Smooth muscle cell (in vitro differentiated cells): ENCODE measurements around the gene SLAMF8. TPM values are rescaled to one million over a fixed set of nuclear protein-coding genes. Genes with fewer than 3 reads are reported as not detected.

ENCODE experiments used
- DNase-seq: peaks from one replicate; lab custom pipeline; 2025; ENCODE audit not compliant: unreplicated experiment; lab: John Stamatoyannopoulos, UW
- H2AFZ ChIP-seq: fragments of 200-600 bp; sonication (generic); 2 replicates; pipeline ENCODE4 v1.6.0; 2016; ENCODE audit warnings: antibody characterized with exemption, low read depth, mild to moderate bottlenecking
- H3F3A ChIP-seq: fragments of 200-600 bp; sonication (generic); 2 replicates; pipeline ENCODE4 v1.6.0; 2017; ENCODE audit warnings: antibody characterized with exemption, low read depth
- H3K27ac ChIP-seq: fragments of 200-600 bp; sonication (generic); 2 replicates; pipeline ENCODE4 v1.5.1; 2016; ENCODE audit warnings: low read depth, mild to moderate bottlenecking
- H3K27me3 ChIP-seq: fragments of 200-600 bp; sonication (generic); 2 replicates; pipeline ENCODE4 v1.6.1; 2016; ENCODE audit warnings: low read depth, mild to moderate bottlenecking
- H3K36me3 ChIP-seq: fragments of 200-600 bp; sonication (generic); 2 replicates; pipeline ENCODE4 v1.5.1; 2016; ENCODE audit warnings: low read depth
- H3K4me1 ChIP-seq: fragments of 200-600 bp; sonication (generic); 2 replicates; pipeline ENCODE4 v1.5.1; 2016; ENCODE audit warnings: low read depth
- H3K4me2 ChIP-seq: fragments of 200-600 bp; sonication (generic); 2 replicates; pipeline ENCODE4 v1.6.0; 2016; ENCODE audit warnings: mild to moderate bottlenecking
- H3K4me3 ChIP-seq: fragments of 200-600 bp; sonication (generic); 2 replicates; pipeline ENCODE4 v1.5.1; 2016; ENCODE audit warnings: mild to moderate bottlenecking
- H3K79me2 ChIP-seq: fragments of 200-600 bp; sonication (generic); 2 replicates; pipeline ENCODE4 v1.6.0; 2016; ENCODE audit warnings: low read depth, mild to moderate bottlenecking
- H3K9ac ChIP-seq: fragments of 200-600 bp; sonication (generic); 2 replicates; pipeline ENCODE4 v1.6.0; 2016; ENCODE audit warnings: low read depth
- H3K9me3 ChIP-seq: fragments of 200-600 bp; sonication (generic); replicated peaks from 2 replicates; pipeline ENCODE4 v1.5.1; 2016; ENCODE audit warnings: low read depth
- H4K20me1 ChIP-seq: fragments of 200-600 bp; sonication (generic); 2 replicates; pipeline ENCODE4 v1.6.0; 2016; ENCODE audit warnings: low read depth
- CTCF ChIP-seq: fragments of 200-600 bp; sonication (generic); IDR thresholded peaks from 2 replicates; pipeline ENCODE4 v1.5.1; 2017; ENCODE audit warnings: borderline replicate concordance, mild to moderate bottlenecking, antibody characterized with exemption; ENCODE audit not compliant: insufficient read depth, poor library complexity, severe bottlenecking
- WGBS: methylation state at CpG from one replicate; pipeline ENCODE4 v1.1.7; 2016; ENCODE audit warnings: low lambda C conversion rate; 5-methylcytosine and 5-hydroxymethylcytosine counted together
- polyA plus RNA-seq: library from polyadenylated mRNA; unstranded; fragments of >200 nt; fragmentation: Nextera tagmentation; extraction: Ambion mirVana; gene quantifications from 2 replicates; pipeline ENCODE4 v1.2.1, GENCODE V29; 2016
- total RNA-seq: library from RNA; depleted of rRNA; stranded (reverse); fragments of >200 nt; gene quantifications from 2 replicates; pipeline ENCODE4 v1.2.3, GENCODE V29; 2014

SLAMF8 gene
- total and polyA plus RNA-seq, 2 experiments from 2014 or later, result 11.0 to 15.1 TPM

DNA sequence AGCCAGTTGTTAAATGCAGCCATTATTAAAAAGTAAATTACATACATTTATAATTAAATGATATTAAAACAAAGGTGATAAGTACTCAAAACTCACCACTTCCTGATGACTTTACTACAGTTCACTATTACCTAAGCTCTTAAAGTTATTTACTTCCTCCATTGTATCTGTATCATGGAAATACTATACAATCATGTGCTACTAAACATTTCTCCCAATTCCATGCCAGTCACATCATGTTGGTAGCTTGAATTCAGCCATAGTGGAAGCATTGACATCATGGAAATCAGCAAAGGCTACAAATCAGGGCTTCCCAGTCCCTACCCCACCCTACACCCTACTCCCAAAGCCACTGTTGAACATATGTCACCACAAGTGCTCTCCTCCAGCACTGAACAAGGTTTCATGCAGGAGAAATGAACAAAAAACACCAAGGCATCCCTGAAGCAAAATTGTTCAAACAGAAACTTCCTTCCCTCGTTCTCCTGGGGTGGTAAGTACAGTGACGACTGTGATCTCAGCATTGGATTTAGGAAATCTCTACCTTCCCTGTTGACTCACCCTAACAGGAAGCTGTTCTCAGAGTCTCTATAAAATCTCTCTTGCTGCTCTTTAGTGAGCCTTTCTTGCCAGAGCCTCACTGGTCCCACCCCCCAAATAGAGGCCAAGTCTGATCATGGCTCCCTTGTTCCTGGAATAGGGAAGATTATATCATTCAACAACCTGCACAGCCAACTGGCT, 23.1 kb downstream of the SLAMF8 start:
- Histone ChIP-seq H3K4me1 (peaks cover 16% of the 10 kb centered on the region), H3K4me3 (no peak overlapping the region), H2AFZ (no peak overlapping the region), H3K27ac (peak overlapping the region; percentile 89), H3K79me2 (no peaks in the 10 kb centered on the region), H3K9ac (peak overlapping the region; percentile 34), H3F3A (peaks cover 18% of the 10 kb centered on the region), H4K20me1 (no peaks in the 10 kb centered on the region), H3K4me2 (peak overlapping the region; percentile 64), H3K36me3 (no peaks in the 10 kb centered on the region), H3K27me3 (no peaks in the 10 kb centered on the region), H3K9me3 (no peaks in the 10 kb centered on the region)
- WGBS, result 9% methylated on average over 2 of the region's 2 CpGs
- no peak for DNase-seq
- TF ChIP-seq CTCF, result no peak

DNA sequence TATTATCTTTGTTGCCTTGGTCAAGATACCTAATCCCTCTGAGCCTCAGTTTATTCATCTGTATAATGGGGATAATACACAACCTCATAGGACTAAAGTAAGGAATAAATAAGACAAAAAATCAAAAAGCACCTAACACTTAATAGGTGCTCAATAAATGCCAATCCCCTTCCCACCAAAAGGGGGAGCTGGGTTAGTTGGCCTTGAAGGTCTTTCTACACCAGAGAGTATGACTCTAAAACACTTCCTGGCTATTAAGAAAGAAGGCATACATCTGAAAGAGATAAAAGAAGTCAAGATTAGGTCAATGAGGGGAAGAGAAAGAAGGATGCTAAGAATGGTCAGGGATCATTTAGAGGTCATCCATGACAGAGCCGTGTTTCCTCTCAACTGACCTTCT, 24.7 kb downstream of the SLAMF8 start:
- no peaks in the 10 kb centered on the region for H4K20me1 ChIP-seq
- no peak overlapping the region for H3K4me2 ChIP-seq
- 84% methylated on average over 1 of the region's 1 CpG for WGBS
- peaks cover 16% of the 10 kb centered on the region for H3K4me1 ChIP-seq
- no peaks in the 10 kb centered on the region for H3K9me3 ChIP-seq
- no peak overlapping the region for H3K27ac ChIP-seq
- no peaks in the 10 kb centered on the region for H3K27me3 ChIP-seq
- H2AFZ ChIP-seq, result no peak overlapping the region
- H3K79me2 ChIP-seq, result no peaks in the 10 kb centered on the region
- DNase-seq, result no peak
- no peak overlapping the region for H3K9ac ChIP-seq
- H3F3A ChIP-seq, result peaks cover 18% of the 10 kb centered on the region
- H3K36me3 ChIP-seq, result no peaks in the 10 kb centered on the region
- no peak overlapping the region for H3K4me3 ChIP-seq
- TF ChIP-seq CTCF, result peak; percentile 8

DNA sequence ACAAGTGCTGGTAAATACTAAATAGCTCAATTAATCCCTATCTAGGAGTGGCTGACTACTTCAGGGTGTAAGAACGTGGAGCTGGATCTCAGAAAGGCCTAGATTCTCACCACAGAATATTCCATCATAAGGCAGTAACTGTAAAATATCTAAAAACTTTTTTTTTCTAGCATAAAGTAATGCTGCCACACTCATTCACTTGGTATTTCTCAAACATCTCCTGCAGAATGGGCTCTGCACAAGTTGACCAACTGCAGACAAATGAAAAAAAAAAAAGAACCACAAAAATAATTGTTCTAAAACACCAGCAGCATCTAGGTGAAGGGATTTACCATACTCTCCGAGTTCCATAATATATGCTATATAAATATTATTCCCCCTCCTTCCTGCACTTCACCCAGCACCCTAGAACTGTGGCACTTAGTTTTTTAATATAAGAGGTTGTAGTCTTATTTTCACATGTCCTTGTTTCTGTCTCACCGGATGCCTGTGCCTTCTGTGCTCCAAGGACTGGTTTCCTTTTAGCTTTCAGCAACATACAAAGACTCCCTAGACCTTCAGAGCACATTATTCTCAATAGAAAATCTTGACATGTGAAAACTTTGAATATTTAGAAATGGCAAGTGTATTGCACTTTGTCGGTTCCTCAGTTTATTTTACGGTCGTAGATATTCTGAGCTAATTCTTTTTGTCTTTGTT, 26.9 kb downstream of the SLAMF8 start:
- Histone ChIP-seq H3K4me2 (peak overlapping the region; percentile 95), H3K4me3 (peak overlapping the region; percentile 69), H3K9me3 (no peaks in the 10 kb centered on the region), H3K79me2 (no peaks in the 10 kb centered on the region), H3K27me3 (no peaks in the 10 kb centered on the region), H3F3A (peaks cover 17% of the 10 kb centered on the region), H3K4me1 (peaks cover 12% of the 10 kb centered on the region), H3K36me3 (no peaks in the 10 kb centered on the region), H3K9ac (no peak overlapping the region), H2AFZ (no peak overlapping the region), H4K20me1 (no peaks in the 10 kb centered on the region), H3K27ac (peak overlapping the region; percentile 83)
- 27% methylated on average over 6 of the region's 6 CpGs for WGBS
- no peak for DNase-seq
- no peak for TF ChIP-seq CTCF
